Posterior cingulate gyrus (tissue), 11 donors: ENCODE measurements around the gene NAPSA.

Experiments used
- DNase-seq, 10 donors: peaks; one replicate each; pipeline versions ENCODE4 v3.0.0 to v3.0.0-alpha.2; 2020 to 2021; ENCODE audit warnings: mixed read lengths in 3 of 10
- intact Hi-C: fragments of 100-400 bp; cut with DNase I; formaldehyde crosslinking; loops from one replicate; pipeline ENCODE4 v1.15.1; 2023

The NAPSA gene

DNA sequence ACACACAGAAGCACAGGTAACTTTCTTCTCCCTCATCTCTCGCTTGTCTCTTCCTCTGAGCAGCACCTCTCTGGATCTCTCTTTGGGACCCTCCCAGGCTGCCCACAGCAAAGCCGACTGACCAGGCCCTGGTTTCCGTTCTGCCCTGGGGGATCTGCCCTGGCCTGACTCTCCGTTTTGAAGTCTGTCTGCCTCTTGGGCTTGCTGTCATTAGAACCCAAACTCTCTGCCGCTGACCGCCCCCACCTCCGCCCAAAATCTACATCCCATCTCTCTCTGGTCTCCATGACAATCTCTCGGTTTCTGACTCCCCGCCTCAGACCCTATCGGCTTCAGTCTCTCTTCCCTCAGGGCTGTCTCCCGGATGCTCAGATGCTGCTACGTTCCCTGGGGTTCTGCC lies 43.2 kb downstream of the NAPSA start:
- DNase-seq = peak in 1 of 10 donors; percentile 82
- intact Hi-C loops = no loop called here

DNA sequence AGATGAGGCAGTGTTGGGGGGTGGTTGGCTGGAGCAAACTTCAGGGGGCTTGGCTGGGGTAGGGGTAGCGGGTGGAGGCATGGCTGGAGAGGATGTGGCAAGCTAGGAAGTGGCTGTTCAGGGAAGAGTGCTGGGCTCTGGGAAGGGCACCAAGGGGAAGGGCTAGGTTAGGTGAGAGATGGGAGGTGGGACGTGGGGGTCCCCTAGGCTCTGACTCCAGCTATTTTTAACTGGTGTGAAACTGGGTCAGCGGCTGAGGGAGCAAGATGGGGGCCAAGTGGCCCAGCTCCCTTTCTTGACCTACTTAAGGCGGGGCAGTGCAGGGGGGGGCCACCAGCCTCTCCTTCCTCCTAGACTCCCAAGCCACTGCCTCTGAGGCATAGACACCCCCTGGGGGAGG lies 43.6 kb downstream of the NAPSA start:
- intact Hi-C loops = no loop called here
- DNase-seq = peak in 1 of 10 donors; percentile 20

DNA sequence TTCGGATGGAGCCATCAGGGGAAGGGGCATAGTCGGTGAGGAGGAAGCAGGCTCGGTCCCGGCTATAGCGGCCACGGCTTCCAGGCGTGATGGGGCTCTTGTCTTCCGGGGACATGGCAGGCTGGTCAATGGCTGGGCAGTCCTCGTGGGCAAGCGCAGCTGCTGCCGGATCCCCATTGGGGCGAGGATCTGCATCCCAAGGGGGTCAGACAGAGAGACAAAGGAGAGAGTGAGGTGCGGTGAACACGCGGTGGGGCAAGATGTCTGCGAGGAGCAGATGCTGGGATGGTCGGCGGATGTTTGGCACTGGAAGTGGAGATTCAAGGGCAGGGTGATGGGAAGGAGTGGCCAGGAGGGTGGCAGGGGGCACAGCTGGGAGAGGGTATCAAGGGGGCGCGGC lies 44.8 kb downstream of the NAPSA start:
- DNase-seq = peak in 1 of 10 donors; percentile 79
- intact Hi-C loops = no loop called here

DNA sequence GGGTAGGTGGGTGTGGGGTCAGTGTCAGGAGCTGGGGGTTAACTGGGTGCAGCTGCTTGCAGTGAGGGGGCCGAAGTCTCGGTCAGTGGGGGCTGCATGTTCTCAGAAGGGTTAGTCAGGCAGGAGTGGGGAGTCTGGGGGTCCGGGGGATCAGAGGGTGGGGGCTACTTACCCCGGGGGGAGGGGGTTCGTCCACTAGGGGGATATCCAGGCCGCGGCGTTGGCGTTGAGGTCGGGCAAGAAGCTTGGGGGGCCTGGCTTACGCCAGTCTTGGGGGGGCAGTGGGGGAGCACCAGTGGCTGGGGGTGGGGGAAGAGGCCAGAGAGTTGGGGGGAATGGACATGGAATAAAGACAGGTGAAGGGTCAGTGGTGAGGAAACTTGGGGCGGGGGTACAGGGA lies 45.4 kb downstream of the NAPSA start:
- peak in 1 of 10 donors; percentile 12 for DNase-seq
- intact Hi-C loops = no loop called here

DNA sequence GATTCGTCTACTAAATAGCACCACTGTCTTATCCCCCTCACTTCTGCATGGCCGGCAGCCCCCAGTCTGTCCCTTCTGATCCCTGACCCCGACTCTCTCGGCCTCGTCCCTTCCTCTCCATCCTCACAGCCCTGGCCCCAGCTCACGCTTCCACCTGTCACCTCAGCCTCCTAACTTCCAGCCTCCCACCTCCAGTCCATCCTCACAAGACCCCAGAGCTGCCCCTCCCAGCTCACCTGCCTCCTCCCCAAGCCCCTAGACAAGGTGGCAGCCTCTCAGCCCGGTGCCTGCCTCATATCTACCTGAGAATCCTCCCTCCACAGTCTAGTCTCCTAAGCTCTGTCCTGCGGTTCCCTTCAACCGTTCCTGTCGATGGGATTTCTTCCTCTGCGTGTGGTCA lies 46.3 kb downstream of the NAPSA start:
- no peak for DNase-seq
- intact Hi-C loops = no loop called here

DNA sequence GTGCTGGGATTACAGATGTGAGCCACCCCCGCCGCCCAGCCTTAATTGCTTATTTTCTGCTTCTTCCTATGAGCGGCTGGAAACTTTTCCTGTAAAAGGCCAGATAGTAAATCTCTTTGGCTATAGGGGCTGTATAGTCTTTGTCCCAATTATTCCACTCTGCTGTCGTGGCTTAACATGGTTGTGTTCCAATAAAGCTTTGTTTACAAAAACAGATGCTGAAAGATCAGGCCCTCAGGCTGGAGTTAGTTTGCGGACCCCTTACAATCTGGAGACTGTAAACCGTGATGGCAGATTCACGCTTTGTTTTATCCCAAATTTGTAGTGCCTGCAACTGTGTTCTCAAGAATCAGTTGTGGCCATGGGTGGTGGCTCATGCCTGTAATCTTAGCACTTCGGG lies 47.0 kb downstream of the NAPSA start:
- intact Hi-C loops = no loop called here
- DNase-seq = peak in 1 of 10 donors; percentile 25

DNA sequence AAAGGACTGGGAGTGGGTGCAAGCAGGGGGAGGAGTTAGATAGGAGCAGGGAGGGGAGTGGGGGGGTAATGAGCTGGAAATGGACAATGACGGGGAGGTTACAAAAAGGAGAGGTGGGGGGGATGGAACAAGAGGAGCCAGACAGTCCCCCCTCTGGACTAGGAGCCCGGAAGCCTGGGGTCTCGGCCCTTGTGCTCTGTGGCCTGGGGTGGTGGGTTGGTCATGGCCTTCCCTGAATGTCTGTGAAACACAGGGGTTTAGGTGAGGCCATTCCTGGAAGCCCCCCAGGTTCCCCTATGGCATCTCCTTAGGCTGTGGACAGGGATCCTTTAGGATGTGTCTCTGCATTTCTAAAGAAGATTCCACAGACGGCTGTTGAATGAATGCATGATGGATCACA lies 48.3 kb downstream of the NAPSA start:
- intact Hi-C loops = no loop called here

DNA sequence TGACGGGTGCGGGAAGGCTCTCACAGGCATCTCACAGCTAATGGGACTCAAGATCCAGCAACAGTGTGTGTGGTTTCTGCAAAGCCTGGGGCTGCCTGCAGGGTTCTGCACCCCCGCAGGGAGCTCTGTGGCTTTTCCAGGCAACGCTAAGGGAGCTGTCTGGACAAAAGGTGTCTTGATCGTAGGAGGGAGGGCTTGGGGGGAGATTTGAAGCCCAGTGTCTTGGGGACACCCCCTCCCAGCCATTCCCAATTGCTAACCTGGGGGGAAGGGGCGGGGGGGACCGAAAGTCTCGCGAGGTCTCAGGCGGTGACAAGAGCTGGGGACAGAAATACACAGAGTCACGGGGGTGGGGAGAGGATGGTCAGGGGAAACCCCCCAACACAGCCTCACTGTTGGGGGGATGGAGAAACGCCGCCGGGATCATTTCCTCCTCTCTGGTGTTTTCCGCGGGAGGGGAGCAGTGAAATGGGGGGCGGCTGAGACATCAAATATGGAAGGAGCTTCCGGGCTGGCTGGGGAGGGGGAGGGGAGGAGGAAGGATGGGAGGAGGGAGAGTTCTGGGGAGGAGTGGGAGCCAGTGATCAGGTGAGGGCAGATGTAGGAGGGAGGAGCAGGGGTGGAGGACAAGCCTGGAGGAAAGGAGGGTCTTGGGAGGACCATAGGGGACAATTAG lies 49.5 kb downstream of the NAPSA start:
- intact Hi-C loops = no loop called here
- peak in 4 of 10 donors; percentile 61 to 91 (median 86) for DNase-seq

More for the DNA sequence above, 48.3 kb downstream of the NAPSA start:
- DNase-seq = peak in 2 of 10 donors; percentile 12 to 28

DNA sequence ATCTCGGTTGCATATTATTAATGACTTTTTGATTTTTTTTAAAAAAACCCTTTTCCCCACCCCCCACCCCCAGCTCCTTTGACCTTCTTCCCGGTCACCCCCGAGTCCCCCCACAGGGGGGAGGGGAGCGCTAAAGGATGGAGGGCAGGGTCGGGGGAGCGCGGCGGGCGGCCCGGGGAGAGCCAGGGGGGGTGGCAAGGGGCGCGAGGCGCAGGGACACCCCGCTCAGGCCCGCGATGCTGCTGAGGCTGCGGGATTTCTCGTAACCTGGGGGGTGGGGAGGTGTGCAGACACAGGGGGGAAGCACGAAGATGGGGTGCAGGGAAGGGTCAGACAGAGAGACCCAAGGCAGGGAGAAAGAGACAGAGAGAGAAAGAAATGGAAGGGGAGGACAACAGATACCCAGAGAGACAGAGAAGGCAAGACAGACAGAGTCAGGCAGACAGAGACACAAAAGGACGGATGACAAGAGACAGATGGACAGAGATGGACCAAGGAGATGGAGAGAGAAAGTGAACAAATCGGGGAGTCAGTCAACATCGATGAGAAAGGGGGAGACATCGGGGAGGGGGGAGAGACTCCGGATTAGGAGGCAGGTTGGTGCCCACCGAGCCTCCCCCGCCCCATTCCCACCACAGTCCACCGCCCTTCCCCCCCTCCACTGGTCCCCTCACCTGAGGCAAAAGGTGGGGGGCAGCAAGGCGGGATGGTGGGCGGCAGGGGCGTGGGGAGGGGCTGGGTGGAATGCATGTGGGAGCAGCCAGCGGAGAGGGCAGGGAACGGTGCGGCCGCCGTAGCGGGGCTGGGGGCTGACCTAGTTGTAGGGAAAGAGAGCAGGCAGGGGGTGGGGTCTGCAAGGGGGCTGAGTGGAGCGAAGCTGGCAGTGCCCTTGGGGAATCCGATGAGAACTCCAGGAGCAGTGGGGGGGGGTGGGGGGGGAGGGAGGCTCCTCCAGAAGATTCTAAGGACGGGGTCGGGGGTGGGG lies 50.4 kb downstream of the NAPSA start:
- DNase-seq = peak in 2 of 10 donors; percentile 21 to 66
- intact Hi-C loops = no loop called here

DNA sequence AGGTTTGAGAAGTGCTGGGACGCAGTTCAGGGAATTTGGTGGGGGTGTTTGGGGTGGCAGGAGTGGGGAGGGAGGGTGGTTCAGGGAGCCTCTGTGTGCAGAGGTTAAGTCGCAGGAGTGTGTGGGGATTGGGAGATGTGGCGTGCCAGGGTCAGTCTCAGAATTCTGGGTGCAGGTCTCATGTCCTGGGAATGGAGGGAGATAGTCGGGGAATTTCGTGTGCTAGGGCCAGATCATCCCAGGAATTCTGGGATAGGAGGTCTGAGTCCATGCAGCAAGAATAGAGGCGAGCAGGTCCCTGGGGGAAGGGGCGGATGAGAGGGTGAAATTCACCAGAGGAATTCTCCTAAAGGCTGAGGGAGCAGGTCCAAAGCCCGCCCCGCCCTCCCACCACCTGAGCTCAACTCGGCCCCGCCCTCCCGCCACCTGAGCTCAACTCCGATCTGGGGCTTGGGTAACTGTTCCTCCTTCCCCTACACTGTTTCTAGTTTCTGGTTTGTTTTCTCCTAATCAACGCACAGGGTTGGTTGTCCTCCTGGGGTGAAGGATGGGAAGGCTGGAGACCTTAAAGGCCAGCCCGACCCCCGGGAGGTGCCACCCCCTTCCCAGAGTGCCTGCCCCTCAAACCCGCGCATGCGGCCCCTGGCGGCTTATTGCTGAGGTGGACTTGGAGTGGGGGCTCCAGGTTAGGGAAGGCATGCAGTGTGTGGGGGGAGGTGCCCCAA lies 51.5 kb downstream of the NAPSA start:
- intact Hi-C loops = no loop called here
- peak in 1 of 10 donors; percentile 80 for DNase-seq

DNA sequence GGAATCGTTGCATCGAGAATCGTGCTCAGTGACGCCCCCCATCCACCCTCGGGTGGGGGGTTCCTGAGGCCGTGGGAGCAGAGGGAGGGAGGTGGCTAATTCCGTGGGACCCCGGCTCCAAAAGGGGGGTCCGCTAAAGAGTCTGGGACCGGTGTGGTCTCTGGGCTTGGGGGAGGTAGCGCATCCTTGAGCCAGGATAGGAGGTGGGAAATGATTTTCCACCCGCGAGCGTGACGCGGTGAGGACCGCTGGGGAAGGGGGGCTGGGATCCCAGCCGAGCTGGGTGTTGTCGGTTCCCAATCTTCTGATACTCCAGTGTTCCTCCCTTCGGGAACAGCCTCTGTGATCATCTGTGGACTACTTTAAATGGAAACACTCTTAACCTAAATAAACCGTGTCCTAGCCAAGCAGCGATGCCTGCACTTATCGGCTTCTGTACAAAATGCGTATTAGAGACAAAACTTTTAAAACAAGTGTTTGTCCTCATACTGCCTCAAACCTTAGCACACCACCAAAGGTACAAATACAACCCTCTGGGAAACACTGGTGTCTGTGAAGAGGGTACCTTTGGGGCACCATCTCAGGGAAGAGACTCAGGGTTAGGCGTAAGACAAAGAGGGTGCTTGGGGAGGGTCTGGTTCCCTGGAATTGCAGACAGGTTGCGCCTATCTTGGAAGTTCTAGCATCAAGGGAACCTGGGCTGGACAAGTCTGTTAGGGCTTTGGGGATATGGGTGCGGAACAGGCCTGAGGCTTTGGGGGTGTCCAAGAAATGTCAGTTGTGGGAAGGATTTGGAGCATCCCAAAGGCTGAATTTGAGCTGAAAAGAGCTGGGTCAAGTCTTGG lies 52.2 kb downstream of the NAPSA start:
- intact Hi-C loops = no loop called here
- DNase-seq = peak in 2 of 10 donors; percentile 5 to 61

DNA sequence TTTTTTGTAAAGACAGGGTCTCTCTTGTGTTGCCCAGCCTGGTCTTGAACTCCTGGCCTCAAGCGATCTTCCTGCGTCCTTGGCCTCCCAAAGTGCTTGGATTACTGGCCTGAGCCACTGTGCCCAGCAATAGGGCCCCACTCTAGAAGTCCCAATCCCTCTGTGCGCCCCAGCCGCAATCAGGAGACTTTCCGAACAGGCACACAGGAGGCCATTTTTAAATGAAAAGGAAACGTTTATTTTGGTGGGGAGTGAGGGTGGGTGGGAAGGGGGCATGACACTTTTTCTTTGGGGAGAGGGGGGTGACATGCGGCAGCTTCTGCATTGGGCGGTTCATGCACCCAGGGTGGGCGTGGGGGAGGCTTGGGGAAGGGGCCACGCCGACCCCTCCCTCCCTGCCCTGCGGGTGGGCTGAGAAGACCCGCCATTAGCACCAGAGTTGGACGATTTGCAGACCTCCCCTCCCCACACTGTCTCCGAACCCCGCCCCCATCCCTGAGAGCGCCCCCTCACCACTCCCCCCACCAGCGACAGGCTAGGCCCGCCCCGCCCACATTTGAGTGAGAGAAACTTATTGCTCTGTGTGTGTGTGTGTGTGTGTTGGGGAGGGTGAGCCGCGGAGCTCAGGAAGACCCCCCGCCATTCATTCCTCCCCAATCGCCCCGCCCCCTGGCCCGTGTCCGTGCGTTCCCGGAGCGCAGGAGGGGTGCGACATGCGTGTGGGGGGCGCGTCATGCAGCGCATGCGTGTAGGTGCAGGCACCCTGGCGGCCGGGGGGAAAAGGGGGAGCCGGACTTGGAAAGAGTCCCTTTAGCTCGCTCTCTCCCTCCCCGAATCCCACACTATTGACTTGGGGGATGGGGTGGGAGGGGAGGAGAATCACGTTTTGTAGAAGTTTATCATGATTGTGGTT lies 53.5 kb downstream of the NAPSA start:
- intact Hi-C loops = no loop called here
- DNase-seq = peak in 6 of 10 donors; percentile 56 to 92 (median 81)

DNA sequence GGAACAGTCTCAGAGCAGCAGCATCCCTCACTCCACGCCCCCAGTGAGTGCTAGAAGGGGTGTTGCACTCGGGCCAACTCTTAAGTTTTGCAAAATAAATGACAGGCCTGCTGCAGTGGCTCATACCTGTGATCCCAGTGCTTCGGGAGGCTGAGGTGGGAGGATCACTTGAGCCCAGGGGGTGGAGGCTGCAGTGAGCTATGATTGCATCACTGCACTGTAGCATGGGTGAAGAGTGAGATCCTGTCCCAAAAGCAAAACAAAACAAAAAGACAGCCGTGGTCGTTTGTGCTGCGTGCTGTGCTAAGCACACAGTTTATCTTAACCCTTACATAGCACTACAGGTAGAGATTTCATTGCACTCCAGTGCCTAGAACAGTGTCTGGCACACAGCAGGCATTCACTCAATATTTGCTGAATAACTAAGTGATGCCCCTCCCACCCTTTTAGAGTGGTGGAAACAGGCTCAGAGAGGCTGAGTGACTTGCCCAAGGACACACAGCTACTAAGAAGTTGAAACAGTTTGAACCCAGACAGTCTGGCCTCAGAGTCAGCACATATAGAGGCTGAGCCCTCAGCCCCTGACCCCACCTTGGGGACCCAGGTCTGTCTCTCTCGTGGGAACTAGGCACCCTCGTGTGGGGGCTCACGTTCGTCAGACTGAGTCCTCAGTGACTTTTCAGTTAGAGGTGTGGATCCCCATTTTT lies 54.5 kb downstream of the NAPSA start:
- intact Hi-C loops = no loop called here
- no peak for DNase-seq

DNA sequence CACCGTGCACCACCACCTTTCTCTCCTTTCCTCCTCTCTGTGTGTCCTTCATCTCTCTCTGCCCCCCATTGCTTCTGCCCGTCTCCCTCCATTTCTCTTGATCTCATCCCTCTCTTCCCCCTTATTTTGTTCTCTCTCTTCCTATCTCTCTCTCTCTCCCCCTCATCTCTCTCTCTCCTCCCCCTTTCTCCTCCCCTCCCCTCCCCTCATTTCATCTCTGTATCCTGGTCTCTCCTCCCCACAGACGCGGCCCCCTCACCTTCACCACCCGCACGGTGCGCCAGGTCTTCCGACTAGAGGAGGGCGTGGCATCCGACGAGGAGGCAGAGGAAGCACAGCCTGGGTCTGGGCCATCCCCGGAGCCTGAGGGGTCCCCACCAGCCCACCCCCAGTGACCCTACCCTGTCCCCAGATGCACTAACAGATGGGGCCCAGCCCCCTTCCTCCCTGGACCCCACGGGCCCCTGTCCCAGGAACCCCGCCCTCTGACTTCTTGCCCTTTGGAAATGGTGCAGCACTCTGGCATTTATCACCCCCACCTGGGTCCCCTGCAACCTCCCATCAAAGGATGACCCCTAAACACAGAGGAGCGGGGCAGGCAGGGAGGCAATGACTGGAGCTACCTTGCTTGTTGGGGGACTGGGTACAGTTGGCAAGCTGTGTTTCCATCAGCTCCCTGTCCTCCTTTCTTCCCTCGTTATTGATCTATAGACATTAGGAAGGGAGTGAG lies 55.9 kb downstream of the NAPSA start:
- intact Hi-C loops = no loop called here
- no peak for DNase-seq

DNA sequence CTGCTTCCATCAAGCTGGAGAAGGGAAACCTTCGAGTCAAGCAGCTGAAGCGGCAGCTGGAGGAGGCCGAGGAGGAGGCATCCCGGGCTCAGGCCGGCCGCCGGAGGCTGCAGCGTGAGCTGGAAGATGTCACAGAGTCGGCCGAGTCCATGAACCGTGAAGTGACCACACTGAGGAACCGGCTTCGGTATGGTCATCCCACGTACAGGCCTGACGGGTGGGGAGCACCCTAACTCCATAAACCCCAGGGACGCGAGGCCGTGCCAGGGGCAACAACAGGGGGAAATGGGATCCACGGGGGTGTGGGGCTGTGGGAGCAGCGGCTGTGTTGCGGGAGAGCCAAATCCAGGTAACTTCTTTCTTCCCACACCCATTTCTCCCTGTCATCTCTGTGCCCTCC lies 56.4 kb downstream of the NAPSA start:
- intact Hi-C loops = no loop called here

More for the DNA sequence above, 56.4 kb downstream of the NAPSA start:
- DNase-seq = no peak
